Keratinocyte (primary cell): ENCODE data around the gene TSHZ1. TPM values are rescaled to one million over a fixed set of nuclear protein-coding genes. Genes with fewer than 3 reads are reported as not detected.

Experiments used
- DNase-seq: peaks from one replicate; pipeline ENCODE4 v3.0.0-alpha.2; 2011; ENCODE audit warnings: low read depth, missing footprints, low spot score
- FAIRE-seq: peaks from 2 replicates; lab custom pipeline; 2011; peaks lifted over from hg19 to GRCh38; lab: Jason Lieb, UNC
- H2AFZ ChIP-seq: 2 replicates; pipeline ENCODE4 v1.6.0; 2012; ENCODE audit warnings: low read length, control low read depth, inconsistent platforms; ENCODE audit not compliant: control insufficient read depth
- H3K27ac ChIP-seq: 2 replicates; pipeline ENCODE4 v1.5.1; 2011; ENCODE audit warnings: low read length; ENCODE audit not compliant: control insufficient read depth, insufficient read depth
- H3K27me3 ChIP-seq: 3 replicates; pipeline ENCODE4 v1.6.0; 2011; ENCODE audit warnings: low read length; ENCODE audit not compliant: control insufficient read depth, insufficient read depth; ENCODE audit errors: extremely low read depth
- H3K36me3 ChIP-seq, 2 experiments: 2 replicates in 1 of 2; 3 replicates in 1 of 2; pipeline ENCODE4 v1.5.1; 2011; ENCODE audit warnings: low read length in 2 of 2, mild to moderate bottlenecking in 1 of 2; ENCODE audit not compliant: control insufficient read depth in 2 of 2, insufficient read depth in 2 of 2; ENCODE audit errors: extremely low read depth in 1 of 2
- H3K4me1 ChIP-seq: 3 replicates; pipeline ENCODE4 v1.5.1; 2011; ENCODE audit warnings: low read length; ENCODE audit not compliant: control insufficient read depth, insufficient read depth; ENCODE audit errors: extremely low read depth
- H3K4me2 ChIP-seq: 3 replicates; pipeline ENCODE4 v1.6.0; 2011; ENCODE audit warnings: low read depth, low read length; ENCODE audit not compliant: control insufficient read depth, insufficient read depth; ENCODE audit errors: extremely low read depth
- H3K4me3 ChIP-seq, 3 experiments: fragments of 200-600 bp in 1 of 3; sonication (generic) in 1 of 3; 2 replicates in 2 of 3; 3 replicates in 1 of 3; pipeline ENCODE4 v1.5.1; 2011 to 2016; ENCODE audit warnings: low read length in 3 of 3, mild to moderate bottlenecking in 3 of 3, control low read depth in 2 of 3, inconsistent platforms in 1 of 3, low read depth in 1 of 3, mixed read lengths in 1 of 3, mixed run types in 1 of 3, moderate library complexity in 1 of 3; ENCODE audit not compliant: control insufficient read depth in 2 of 3, insufficient read depth in 2 of 3; ENCODE audit errors: extremely low read depth in 1 of 3
- H3K79me2 ChIP-seq: 2 replicates; pipeline ENCODE4 v1.6.0; 2012; ENCODE audit warnings: low read length; ENCODE audit not compliant: control insufficient read depth, insufficient read depth
- H3K9ac ChIP-seq: 3 replicates; pipeline ENCODE4 v1.6.0; 2011; ENCODE audit warnings: low read length; ENCODE audit not compliant: control insufficient read depth, insufficient read depth; ENCODE audit errors: extremely low read depth
- H3K9me1 ChIP-seq: 3 replicates; pipeline ENCODE4 v1.6.0; 2011; ENCODE audit warnings: low read length; ENCODE audit not compliant: control insufficient read depth, insufficient read depth; ENCODE audit errors: extremely low read depth
- H3K9me3 ChIP-seq: 2 replicates; pipeline ENCODE4 v1.5.1; 2012; ENCODE audit warnings: low read depth, low read length; ENCODE audit not compliant: control insufficient read depth
- H4K20me1 ChIP-seq: 3 replicates; pipeline ENCODE4 v1.6.0; 2011; ENCODE audit warnings: low read length; ENCODE audit not compliant: control insufficient read depth, insufficient read depth; ENCODE audit errors: extremely low read depth
- EZH2 ChIP-seq: IDR thresholded peaks from one replicate; pipeline ENCODE4 v1.6.1; 2012; ENCODE audit warnings: inconsistent platforms, mild to moderate bottlenecking, low read length, moderate library complexity
- dilution Hi-C: fragments of 300-500 bp; cut with MboI; formaldehyde crosslinking; loops from one replicate; pipeline ENCODE4 v1.7.0; 2020; ENCODE audit warnings: low sequenced_read_pairs; ENCODE audit not compliant: extremely low pct_ligation_motif_present
- polyA plus RNA-seq, 5 experiments: library from polyadenylated mRNA; depleted of rRNA in 3 of 5; stranded (reverse) in 3 of 5; stranded (forward) in 1 of 5; unstranded in 1 of 5; fragments of >200 nt; gene quantifications; 1 replicate in 1 of 5; 2 replicates in 3 of 5; 3 replicates in 1 of 5; pipeline versions ENCODE4 v1.2.1 to v1.2.3, GENCODE V29; 2011 to 2012; ENCODE audit warnings: missing spikeins in 2 of 5, low read depth in 1 of 5, low replicate concordance in 1 of 5
- TF ChIP-seq, protein P1 (sequence below), 3 experiments: IDR thresholded peaks in 1 of 3; conservative IDR thresholded peaks in 1 of 3; optimal IDR thresholded peaks in 1 of 3; 2 replicates in 2 of 3; 3 replicates in 1 of 3; pipeline versions ENCODE3 to v1.5.1; 2011; ENCODE audit warnings: low read length in 3 of 3, mild to moderate bottlenecking in 3 of 3, moderate library complexity in 2 of 3, control low read depth in 1 of 3, inconsistent platforms in 1 of 3; ENCODE audit not compliant: insufficient read depth in 2 of 3; ENCODE audit errors: extremely low read depth in 1 of 3

TSHZ1 gene
- polyA plus RNA-seq, 1 donor (not counting 4 experiments of a cell fraction or from before 2014, with no cell fraction given) = 2.2 TPM

DNA sequence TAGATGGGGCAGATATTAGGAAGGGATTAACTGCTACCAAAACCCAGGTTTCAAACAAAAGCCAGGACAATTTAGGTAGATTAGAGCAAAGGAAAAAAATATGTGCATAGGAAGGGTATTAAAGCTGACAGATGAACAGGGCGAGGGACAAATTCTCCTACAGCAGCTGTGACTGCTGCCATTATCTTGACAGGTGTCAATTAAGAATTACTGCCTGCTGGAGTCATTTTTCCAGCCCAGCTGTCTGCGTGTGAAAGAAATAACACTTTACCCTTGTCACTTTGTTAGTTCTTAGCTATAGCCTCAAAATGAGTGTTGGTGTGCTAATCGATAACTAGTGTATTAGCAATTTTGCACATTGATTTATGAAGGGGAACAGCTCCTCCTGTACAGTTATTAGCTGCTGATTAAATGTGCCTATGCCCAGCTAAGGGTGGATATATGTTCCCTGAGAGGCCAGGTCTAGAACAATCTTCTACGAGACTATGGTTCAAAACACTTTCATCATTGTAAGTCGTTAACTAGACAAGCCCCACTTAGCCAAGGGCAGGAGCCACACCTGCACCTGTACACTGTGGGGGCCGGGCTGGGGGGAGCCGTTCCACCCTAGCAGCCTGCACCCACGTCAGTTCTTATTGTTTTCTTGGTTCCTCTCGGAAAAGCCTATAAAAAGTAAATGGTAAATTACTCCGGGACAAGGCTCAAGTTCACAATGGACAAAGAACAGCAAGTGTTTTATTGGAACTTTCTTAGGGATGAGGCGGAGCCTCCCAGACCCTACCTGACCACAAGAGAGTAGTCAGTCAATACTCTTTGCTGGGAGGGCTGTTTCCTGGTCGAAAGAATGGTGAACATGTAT, 7.7 kb downstream of the TSHZ1 start:
- FAIRE-seq = no peak
- no peak for TF ChIP-seq EZH2
- TF ChIP-seq, protein P1, sequence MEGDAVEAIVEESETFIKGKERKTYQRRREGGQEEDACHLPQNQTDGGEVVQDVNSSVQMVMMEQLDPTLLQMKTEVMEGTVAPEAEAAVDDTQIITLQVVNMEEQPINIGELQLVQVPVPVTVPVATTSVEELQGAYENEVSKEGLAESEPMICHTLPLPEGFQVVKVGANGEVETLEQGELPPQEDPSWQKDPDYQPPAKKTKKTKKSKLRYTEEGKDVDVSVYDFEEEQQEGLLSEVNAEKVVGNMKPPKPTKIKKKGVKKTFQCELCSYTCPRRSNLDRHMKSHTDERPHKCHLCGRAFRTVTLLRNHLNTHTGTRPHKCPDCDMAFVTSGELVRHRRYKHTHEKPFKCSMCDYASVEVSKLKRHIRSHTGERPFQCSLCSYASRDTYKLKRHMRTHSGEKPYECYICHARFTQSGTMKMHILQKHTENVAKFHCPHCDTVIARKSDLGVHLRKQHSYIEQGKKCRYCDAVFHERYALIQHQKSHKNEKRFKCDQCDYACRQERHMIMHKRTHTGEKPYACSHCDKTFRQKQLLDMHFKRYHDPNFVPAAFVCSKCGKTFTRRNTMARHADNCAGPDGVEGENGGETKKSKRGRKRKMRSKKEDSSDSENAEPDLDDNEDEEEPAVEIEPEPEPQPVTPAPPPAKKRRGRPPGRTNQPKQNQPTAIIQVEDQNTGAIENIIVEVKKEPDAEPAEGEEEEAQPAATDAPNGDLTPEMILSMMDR (optimal IDR thresholded peaks at IDR 0.05 in 1 of 3, IDR thresholded peaks at IDR 0.05 in 1 of 3, conservative IDR thresholded peaks at IDR 0.05 in 1 of 3; ENCODE audit: extremely low read depth in 1 of 3, insufficient read depth in 2 of 3, low read length in 3 of 3) = no peak
- H3K79me2 ChIP-seq = peaks cover 17% of the 10 kb centered on the region

DNA sequence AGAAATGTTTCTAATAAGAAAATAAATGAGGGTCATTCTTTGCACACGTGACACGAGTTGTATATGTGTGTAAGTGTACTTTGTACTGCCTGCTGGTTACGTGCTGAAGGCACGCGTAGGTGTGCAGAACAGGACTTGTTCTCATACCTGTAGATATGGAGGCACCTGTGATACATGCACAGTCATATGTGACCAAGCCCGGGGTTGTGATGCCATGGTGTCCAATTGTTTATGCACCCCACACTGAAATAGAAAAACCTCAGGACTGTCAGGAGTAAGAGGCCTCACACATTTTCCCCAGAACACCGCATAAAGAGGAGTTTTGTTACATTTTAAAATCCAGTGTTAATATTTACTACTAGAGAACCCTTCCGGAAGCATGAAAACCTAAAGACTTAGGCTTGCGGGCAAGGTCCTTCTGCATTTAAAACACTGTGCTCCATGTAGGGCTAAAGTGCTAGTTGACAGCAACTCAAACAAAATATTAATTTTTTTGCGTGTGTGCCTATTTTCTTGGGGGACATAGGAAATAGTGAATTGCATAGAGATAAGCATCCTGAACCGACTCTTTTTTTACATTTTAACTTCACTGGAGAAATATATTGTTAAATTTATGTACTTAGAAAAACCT, 9.3 kb downstream of the TSHZ1 start:
- Histone ChIP-seq H2AFZ (no peak overlapping the region), H3K4me1 (peaks cover 13% of the 10 kb centered on the region), H3K36me3 (no peaks in the 10 kb centered on the region), H4K20me1 (no peaks in the 10 kb centered on the region), H3K9ac (no peak overlapping the region), H3K79me2 (peaks cover 15% of the 10 kb centered on the region), H3K4me2 (no peak overlapping the region), H3K9me3 (no peaks in the 10 kb centered on the region), H3K4me3 (no peak overlapping the region), H3K27ac (no peak overlapping the region), H3K27me3 (no peaks in the 10 kb centered on the region), H3K9me1 (no peaks in the 10 kb centered on the region)
- TF ChIP-seq, protein P1 (optimal IDR thresholded peaks at IDR 0.05 in 1 of 3, IDR thresholded peaks at IDR 0.05 in 1 of 3, conservative IDR thresholded peaks at IDR 0.05 in 1 of 3; ENCODE audit: extremely low read depth in 1 of 3, insufficient read depth in 2 of 3, low read length in 3 of 3) = no peak
- no peak for TF ChIP-seq EZH2
- FAIRE-seq (peak; percentile 78), DNase-seq (no peak)
- dilution Hi-C loops = no loop called here

More for the DNA sequence above, 7.7 kb downstream of the TSHZ1 start:
- H3K27ac ChIP-seq = no peak overlapping the region
- dilution Hi-C loops = no loop called here
- no peaks in the 10 kb centered on the region for H3K9me1 ChIP-seq
- no peaks in the 10 kb centered on the region for H3K27me3 ChIP-seq
- no peak overlapping the region for H3K4me2 ChIP-seq
- H3K4me3 ChIP-seq = no peak overlapping the region
- no peak overlapping the region for H3K9ac ChIP-seq
- peaks cover 19% of the 10 kb centered on the region for H3K4me1 ChIP-seq
- no peak for DNase-seq
- H3K36me3 ChIP-seq = no peaks in the 10 kb centered on the region
- no peaks in the 10 kb centered on the region for H4K20me1 ChIP-seq
- H2AFZ ChIP-seq = no peak overlapping the region
- no peaks in the 10 kb centered on the region for H3K9me3 ChIP-seq
